ENCODE data around the gene PLEKHA3. TPM values are rescaled to one million over a fixed set of nuclear protein-coding genes. Genes with fewer than 3 reads are reported as not detected.

PLEKHA3 gene
- total RNA-seq, 2 donors from 2014 or later, result 21.2 to 22.8 TPM

DNA sequence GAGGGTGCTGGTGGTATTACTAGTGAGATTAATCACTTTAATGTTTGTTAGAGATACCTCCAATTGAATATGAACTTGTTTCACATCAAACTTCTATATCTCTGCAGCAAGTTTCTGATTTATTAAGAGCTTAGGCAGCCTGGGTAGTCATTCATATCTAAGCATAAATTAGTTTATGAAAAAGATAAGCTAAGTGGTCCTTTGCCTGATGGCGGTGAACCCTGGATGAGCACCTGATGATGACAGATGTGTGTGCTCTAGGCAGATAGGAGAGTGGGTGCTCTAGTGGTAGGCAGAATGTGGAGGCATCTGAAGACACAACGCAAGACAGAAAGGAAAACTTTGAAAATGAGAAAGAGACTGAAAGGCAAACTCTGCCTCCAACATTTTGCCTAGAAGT, 6.9 kb upstream of the PLEKHA3 start:
- H3K27ac Mint-ChIP-seq, result no peak overlapping the region
- H3K9me3 Mint-ChIP-seq, result no peaks in the 10 kb centered on the region
- no peaks in the 10 kb centered on the region for H3K4me1 Mint-ChIP-seq
- no peak overlapping the region for H3K4me3 Mint-ChIP-seq
- no peaks in the 10 kb centered on the region for H3K36me3 Mint-ChIP-seq (ENCODE audit: low read depth)
- H3K36me3 ChIP-seq (ENCODE audit: control insufficient read depth, insufficient read depth, low read length), result no peaks in the 10 kb centered on the region
- 90 to 93% methylated on average over 2 of the region's 2 CpGs for WGBS, 2 experiments (ENCODE audit: insufficient coverage in 1 of 2, insufficient read length in 1 of 2)
- H3K27me3 Mint-ChIP-seq (ENCODE audit: insufficient read depth), result no peaks in the 10 kb centered on the region
- no peak for DNase-seq
- TF ChIP-seq, protein P1, sequence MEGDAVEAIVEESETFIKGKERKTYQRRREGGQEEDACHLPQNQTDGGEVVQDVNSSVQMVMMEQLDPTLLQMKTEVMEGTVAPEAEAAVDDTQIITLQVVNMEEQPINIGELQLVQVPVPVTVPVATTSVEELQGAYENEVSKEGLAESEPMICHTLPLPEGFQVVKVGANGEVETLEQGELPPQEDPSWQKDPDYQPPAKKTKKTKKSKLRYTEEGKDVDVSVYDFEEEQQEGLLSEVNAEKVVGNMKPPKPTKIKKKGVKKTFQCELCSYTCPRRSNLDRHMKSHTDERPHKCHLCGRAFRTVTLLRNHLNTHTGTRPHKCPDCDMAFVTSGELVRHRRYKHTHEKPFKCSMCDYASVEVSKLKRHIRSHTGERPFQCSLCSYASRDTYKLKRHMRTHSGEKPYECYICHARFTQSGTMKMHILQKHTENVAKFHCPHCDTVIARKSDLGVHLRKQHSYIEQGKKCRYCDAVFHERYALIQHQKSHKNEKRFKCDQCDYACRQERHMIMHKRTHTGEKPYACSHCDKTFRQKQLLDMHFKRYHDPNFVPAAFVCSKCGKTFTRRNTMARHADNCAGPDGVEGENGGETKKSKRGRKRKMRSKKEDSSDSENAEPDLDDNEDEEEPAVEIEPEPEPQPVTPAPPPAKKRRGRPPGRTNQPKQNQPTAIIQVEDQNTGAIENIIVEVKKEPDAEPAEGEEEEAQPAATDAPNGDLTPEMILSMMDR (conservative IDR thresholded peaks at IDR 0.05), result no peak
- no peak overlapping the region for H3K27ac ChIP-seq (ENCODE audit: low read depth, low read length)
- H3K4me3 ChIP-seq (ENCODE audit: low read length), result no peak overlapping the region
- no peak overlapping the region for H3K9ac ChIP-seq (ENCODE audit: extremely low read depth, low read length, poor library complexity, severe bottlenecking)
- no peaks in the 10 kb centered on the region for H3K4me1 ChIP-seq (ENCODE audit: control insufficient read depth, insufficient read depth, low read length)
- H3K9me3 ChIP-seq (ENCODE audit: control insufficient read depth, low read length), result no peaks in the 10 kb centered on the region
- no peaks in the 10 kb centered on the region for H3K27me3 ChIP-seq (ENCODE audit: control insufficient read depth, insufficient read depth, low read length, poor library complexity, severe bottlenecking)

DNA sequence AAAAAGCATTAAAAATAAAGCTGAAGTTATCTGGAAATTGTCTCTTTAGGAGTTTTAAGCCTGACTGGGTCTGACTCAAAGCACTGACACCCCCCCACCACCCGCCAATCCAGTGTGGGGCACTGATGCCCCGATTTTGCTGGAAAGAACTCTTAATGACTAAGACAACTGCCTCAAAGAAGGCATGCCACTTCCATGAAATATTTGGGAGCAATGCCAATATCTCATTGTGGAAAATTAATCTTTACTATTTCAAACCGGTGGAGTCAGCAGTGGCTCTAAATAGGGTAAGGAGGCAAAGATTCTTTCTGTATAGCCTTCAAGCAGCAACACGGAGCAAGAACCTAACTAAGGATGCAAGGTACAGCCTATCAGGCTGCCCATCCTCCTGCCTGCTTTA, 6.3 kb upstream of the PLEKHA3 start:
- no peak overlapping the region for H3K9ac ChIP-seq (ENCODE audit: extremely low read depth, low read length, poor library complexity, severe bottlenecking)
- no peaks in the 10 kb centered on the region for H3K4me1 ChIP-seq (ENCODE audit: control insufficient read depth, insufficient read depth, low read length)
- Mint-ChIP-seq H3K4me1 (no peaks in the 10 kb centered on the region), H3K4me3 (no peak overlapping the region), H3K27me3 (ENCODE audit: insufficient read depth) (peaks cover 3% of the 10 kb centered on the region), H3K9me3 (no peaks in the 10 kb centered on the region), H3K36me3 (ENCODE audit: low read depth) (no peaks in the 10 kb centered on the region), H3K27ac (no peak overlapping the region)
- TF ChIP-seq, protein P1 (conservative IDR thresholded peaks at IDR 0.05), result no peak
- H3K27ac ChIP-seq (ENCODE audit: low read depth, low read length), result no peak overlapping the region
- H3K36me3 ChIP-seq (ENCODE audit: control insufficient read depth, insufficient read depth, low read length), result no peaks in the 10 kb centered on the region
- H3K4me3 ChIP-seq (ENCODE audit: low read length), result no peak overlapping the region
- DNase-seq, result no peak
- no peaks in the 10 kb centered on the region for H3K9me3 ChIP-seq (ENCODE audit: control insufficient read depth, low read length)
- no peaks in the 10 kb centered on the region for H3K27me3 ChIP-seq (ENCODE audit: control insufficient read depth, insufficient read depth, low read length, poor library complexity, severe bottlenecking)
- 91 to 95% methylated on average over 2 to 4 of the region's 4 CpGs for WGBS, 2 experiments (ENCODE audit: insufficient coverage in 1 of 2, insufficient read length in 1 of 2)

DNA sequence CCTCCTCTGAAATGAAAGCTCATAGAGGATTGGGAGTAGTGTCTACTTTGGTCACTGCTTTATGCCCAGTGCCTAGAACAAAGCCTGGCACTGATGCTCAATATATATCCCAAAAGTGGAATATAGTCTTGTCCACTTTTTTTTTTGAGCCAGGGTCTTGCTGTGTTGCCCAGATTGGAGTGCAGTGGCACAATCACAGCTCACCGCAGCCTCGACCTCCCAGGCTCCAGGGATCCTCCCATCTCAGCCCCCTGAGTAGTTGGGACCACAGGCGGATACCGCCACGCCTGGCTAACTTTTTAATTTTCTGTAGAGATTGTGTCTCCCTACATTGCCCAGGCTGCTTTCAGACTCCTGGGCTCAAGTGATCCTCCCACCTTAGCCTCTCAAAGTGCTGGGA, 5.7 kb upstream of the PLEKHA3 start:
- no peaks in the 10 kb centered on the region for H3K9me3 Mint-ChIP-seq
- peaks cover 3% of the 10 kb centered on the region for H3K27me3 Mint-ChIP-seq (ENCODE audit: insufficient read depth)
- Histone ChIP-seq H3K4me3 (ENCODE audit: low read length) (no peak overlapping the region), H3K4me1 (ENCODE audit: control insufficient read depth, insufficient read depth, low read length) (no peaks in the 10 kb centered on the region), H3K9me3 (ENCODE audit: control insufficient read depth, low read length) (no peaks in the 10 kb centered on the region), H3K36me3 (ENCODE audit: control insufficient read depth, insufficient read depth, low read length) (no peaks in the 10 kb centered on the region), H3K27me3 (ENCODE audit: control insufficient read depth, insufficient read depth, low read length, poor library complexity, severe bottlenecking) (no peaks in the 10 kb centered on the region), H3K27ac (ENCODE audit: low read depth, low read length) (no peak overlapping the region), H3K9ac (ENCODE audit: extremely low read depth, low read length, poor library complexity, severe bottlenecking) (no peak overlapping the region)
- no peak for DNase-seq
- TF ChIP-seq, protein P1 (conservative IDR thresholded peaks at IDR 0.05), result no peak
- no peaks in the 10 kb centered on the region for H3K36me3 Mint-ChIP-seq (ENCODE audit: low read depth)
- H3K27ac Mint-ChIP-seq, result no peak overlapping the region
- no peak overlapping the region for H3K4me3 Mint-ChIP-seq
- 95% methylated on average over 5 of the region's 5 CpGs for WGBS, 2 experiments (ENCODE audit: insufficient coverage in 1 of 2, insufficient read length in 1 of 2)
- H3K4me1 Mint-ChIP-seq, result no peaks in the 10 kb centered on the region

All from endodermal cell (in vitro differentiated cells).